ENCODE measurements around the gene HS6ST2. TPM values are rescaled to one million over a fixed set of nuclear protein-coding genes. Genes with fewer than 3 reads are reported as not detected.

Gene HS6ST2
- total RNA-seq, 1 donor from 2014 or later: 1.2 TPM

- no peak for DNase-seq (ENCODE audit: low spot score)
Measured at GRCh38 chrX:132613801-132614200, 344.6 kb downstream of the HS6ST2 start.

GRCh38 chrX:132612821-132613564, 345.4 kb downstream of the HS6ST2 start:
- DNase-seq (ENCODE audit: low spot score): peak; percentile 11

DNA sequence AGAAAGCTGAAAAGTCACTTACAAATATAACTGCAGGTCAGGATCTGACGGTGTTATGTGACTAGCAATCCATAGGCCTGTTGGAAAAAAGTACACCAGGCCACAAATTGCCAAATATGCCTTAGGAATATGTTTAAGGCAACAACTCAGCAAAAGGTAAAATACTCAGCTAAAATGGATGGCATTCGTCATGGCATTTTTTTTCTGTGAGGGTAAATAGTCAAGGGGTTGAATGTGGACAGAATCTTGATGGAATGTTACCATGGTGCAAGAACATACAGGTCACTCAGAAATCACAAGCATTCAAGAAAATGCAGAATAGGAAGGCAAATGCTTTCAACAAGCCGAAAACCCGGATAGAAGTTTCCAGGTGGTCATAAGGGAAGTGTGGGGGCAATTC, 347.9 kb downstream of the HS6ST2 start:
- no peak for DNase-seq (ENCODE audit: low spot score)

- DNase-seq (ENCODE audit: low spot score): no peak
Measured at GRCh38 chrX:132609362-132609848, 349.0 kb downstream of the HS6ST2 start.

GRCh38 chrX:132603700-132604286, 354.6 kb downstream of the HS6ST2 start:
- DNase-seq (ENCODE audit: low spot score): no peak

DNA sequence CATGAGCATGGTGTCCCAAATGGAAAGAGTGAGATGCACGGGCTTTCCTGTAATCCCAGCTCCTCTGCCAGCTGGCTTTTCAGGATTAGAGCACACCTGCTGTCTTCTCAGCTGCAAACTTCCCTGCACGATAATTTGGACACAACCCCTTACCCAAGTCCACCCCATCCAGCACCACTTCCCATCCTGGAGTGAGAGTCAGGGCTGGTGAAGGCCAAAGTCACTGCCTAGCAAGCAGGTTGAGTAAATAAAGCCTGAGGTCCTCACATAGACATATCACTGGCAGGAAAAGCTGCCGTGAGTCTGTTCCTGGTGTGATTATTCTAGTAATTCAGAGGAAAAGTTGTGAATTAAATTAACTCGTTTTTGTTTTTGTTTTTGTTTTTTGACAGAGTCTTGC, 355.7 kb downstream of the HS6ST2 start:
- DNase-seq (ENCODE audit: low spot score): no peak

- no peak for DNase-seq (ENCODE audit: low spot score)
Measured at GRCh38 chrX:132594999-132595398, 363.4 kb downstream of the HS6ST2 start.

DNA sequence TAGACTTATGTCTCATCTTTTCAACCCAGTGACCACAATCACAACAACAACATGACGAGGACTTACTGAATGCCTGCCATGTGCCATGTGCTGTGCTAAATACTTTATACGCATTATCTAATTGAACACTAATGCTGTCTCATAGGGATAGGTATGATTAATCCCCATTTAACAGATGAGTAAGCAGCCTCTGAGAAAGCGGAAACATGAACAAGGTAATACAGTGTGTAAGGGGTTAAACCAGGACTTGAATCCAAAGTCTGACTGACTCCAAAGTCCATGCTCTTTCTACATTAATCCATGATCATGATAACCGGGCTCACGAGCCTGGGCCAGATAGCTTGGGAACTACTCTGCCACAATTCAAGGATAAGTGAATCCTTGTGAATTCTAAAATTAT, 364.3 kb downstream of the HS6ST2 start:
- no peak for DNase-seq (ENCODE audit: low spot score)

DNA sequence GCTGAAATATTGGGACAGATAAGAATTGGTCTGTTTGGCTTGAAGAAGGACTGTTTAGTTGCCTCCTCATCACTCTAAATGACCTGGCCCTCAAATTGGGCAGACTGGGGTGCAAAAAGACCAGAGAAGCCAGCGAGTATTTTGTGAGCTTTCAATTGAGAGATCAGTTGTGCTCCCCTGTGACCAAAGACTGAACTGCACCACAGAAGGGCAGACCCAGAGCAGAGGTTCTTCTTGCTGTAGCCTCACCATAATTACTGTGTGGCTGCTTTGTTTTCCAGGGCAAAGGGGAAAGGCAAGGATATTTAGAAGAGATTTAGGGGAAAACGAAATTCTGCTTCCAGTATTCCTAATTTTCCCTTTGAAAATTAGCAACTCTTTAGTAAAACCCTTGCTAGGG, 365.5 kb downstream of the HS6ST2 start:
- DNase-seq (ENCODE audit: low spot score): no peak

- no peak for DNase-seq (ENCODE audit: low spot score)
Measured at GRCh38 chrX:132591719-132592275, 366.6 kb downstream of the HS6ST2 start.

GRCh38 chrX:132590350-132591026, 367.9 kb downstream of the HS6ST2 start:
- no peak for DNase-seq (ENCODE audit: low spot score)

- DNase-seq (ENCODE audit: low spot score): no peak
Measured at GRCh38 chrX:132584936-132585335, 373.5 kb downstream of the HS6ST2 start.

DNA sequence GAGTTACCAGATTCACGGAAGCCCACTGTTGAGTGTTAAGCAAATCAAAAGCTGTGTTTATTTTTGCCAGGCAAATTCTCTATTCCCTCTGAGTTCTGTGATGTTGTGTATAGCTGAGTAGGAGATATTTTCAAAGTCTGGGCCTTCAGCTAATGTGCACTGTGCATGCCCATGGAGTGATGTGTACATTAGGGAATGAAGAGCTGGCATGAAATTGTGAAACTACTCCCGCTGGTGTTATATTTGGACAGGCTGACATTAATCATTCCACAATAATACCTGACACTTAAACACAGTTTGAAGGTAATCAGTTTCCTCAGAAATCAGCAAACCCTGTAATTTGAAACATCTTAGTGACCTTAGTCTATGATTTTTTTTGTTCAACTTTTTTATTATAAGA, 381.5 kb downstream of the HS6ST2 start:
- DNase-seq (ENCODE audit: low spot score): no peak

Other genes starting within 250 kb of the HS6ST2 start
- not detected for gene USP26, start 138.5 kb upstream of the HS6ST2 start, total RNA-seq